Erythroblast (primary cell): ENCODE data around the gene XYLT1.

Experiments used
- GATA1 ChIP-seq: IDR thresholded peaks from 2 replicates; pipeline ENCODE4 v1.6.1; 2011; ENCODE audit warnings: low read depth, mild to moderate bottlenecking, control low read depth, low read length, moderate library complexity
- POLR2A ChIP-seq: IDR thresholded peaks from 2 replicates; pipeline ENCODE4 v1.6.1; 2011; ENCODE audit warnings: mild to moderate bottlenecking, low read length

- TF ChIP-seq POLR2A (no peak), GATA1 (no peak)
These were observed 336.2 kb downstream of the XYLT1 start for GRCh38 chr16:17134586-17134985.
